H9 (cell line): Measurements from ENCODE around the gene AK9. TPM values are rescaled to one million over a fixed set of nuclear protein-coding genes. Genes with fewer than 3 reads are reported as not detected.

Experiments used
- DNase-seq: peaks from one replicate; pipeline ENCODE4 v3.0.0-alpha.2; 2017
- H2AFZ ChIP-seq: one replicate; pipeline ENCODE4 v1.6.1; 2013; ENCODE audit warnings: mild to moderate bottlenecking, low read length, control low read depth, moderate library complexity
- H2AK5ac ChIP-seq: 2 replicates; pipeline ENCODE4 v1.6.1; 2013; ENCODE audit warnings: low read length, control low read depth, mixed read lengths; ENCODE audit not compliant: insufficient read length
- H2BK120ac ChIP-seq: one replicate; pipeline ENCODE4 v1.6.1; 2013; ENCODE audit warnings: low read depth, mild to moderate bottlenecking, low read length, control low read depth, inconsistent platforms; ENCODE audit not compliant: poor library complexity, severe bottlenecking
- H2BK12ac ChIP-seq: 2 replicates; pipeline ENCODE4 v1.6.1; 2013; ENCODE audit warnings: low read length, control low read depth, mixed read lengths, low read depth; ENCODE audit not compliant: insufficient read length
- H2BK15ac ChIP-seq: 2 replicates; pipeline ENCODE4 v1.6.1; 2013; ENCODE audit warnings: low read depth, low read length, control low read depth
- H2BK20ac ChIP-seq: one replicate; pipeline ENCODE4 v1.6.1; 2013; ENCODE audit warnings: low read depth, mild to moderate bottlenecking, low read length, control low read depth, inconsistent platforms; ENCODE audit not compliant: poor library complexity, severe bottlenecking
- H2BK5ac ChIP-seq: 2 replicates; pipeline ENCODE4 v1.6.1; 2013; ENCODE audit warnings: low read length, control low read depth, mixed read lengths; ENCODE audit not compliant: insufficient read length
- H3K14ac ChIP-seq: 2 replicates; pipeline ENCODE4 v1.6.1; 2013; ENCODE audit warnings: low read length, control low read depth; ENCODE audit not compliant: insufficient read depth
- H3K18ac ChIP-seq: 2 replicates; pipeline ENCODE4 v1.6.1; 2013; ENCODE audit warnings: low read depth, mild to moderate bottlenecking, mixed read lengths, low read length, control low read depth; ENCODE audit not compliant: insufficient read length
- H3K23ac ChIP-seq: 2 replicates; pipeline ENCODE4 v1.6.1; 2013; ENCODE audit warnings: low read length, control low read depth, mixed read lengths, low read depth; ENCODE audit not compliant: insufficient read length
- H3K23me2 ChIP-seq: 2 replicates; pipeline ENCODE4 v1.6.1; 2013; ENCODE audit warnings: low read depth, mild to moderate bottlenecking, mixed read lengths, low read length, control low read depth; ENCODE audit not compliant: insufficient read length, poor library complexity, severe bottlenecking
- H3K27ac ChIP-seq: 2 replicates; pipeline ENCODE4 v1.5.1; 2013; ENCODE audit warnings: low read length, control low read depth, mixed read lengths, low read depth; ENCODE audit not compliant: insufficient read length
- H3K27me3 ChIP-seq: 2 replicates; pipeline ENCODE4 v1.6.1; 2013; ENCODE audit warnings: low read length, control low read depth, inconsistent platforms; ENCODE audit not compliant: insufficient read depth
- H3K4ac ChIP-seq: 2 replicates; pipeline ENCODE4 v1.6.1; 2013; ENCODE audit warnings: low read depth, mild to moderate bottlenecking, control low read depth, inconsistent platforms, low read length, moderate library complexity
- H3K4me1 ChIP-seq: 2 replicates; pipeline ENCODE4 v1.6.1; 2013; ENCODE audit warnings: low read length, control low read depth, inconsistent platforms; ENCODE audit not compliant: insufficient read depth
- H3K4me2 ChIP-seq: 2 replicates; pipeline ENCODE4 v1.6.1; 2013; ENCODE audit warnings: low read length, control low read depth, mixed read lengths; ENCODE audit not compliant: insufficient read length, insufficient read depth
- H3K56ac ChIP-seq: 2 replicates; pipeline ENCODE4 v1.6.1; 2013; ENCODE audit warnings: low read depth, mild to moderate bottlenecking, mixed read lengths, low read length, control low read depth; ENCODE audit not compliant: insufficient read length
- H3K79me1 ChIP-seq: 2 replicates; pipeline ENCODE4 v1.6.1; 2013; ENCODE audit warnings: low read depth, mild to moderate bottlenecking, moderate library complexity, low read length, control low read depth, inconsistent platforms; ENCODE audit not compliant: insufficient read depth, poor library complexity, severe bottlenecking
- H3K79me2 ChIP-seq: 2 replicates; pipeline ENCODE4 v1.6.1; 2013; ENCODE audit warnings: low read length, control low read depth, inconsistent platforms; ENCODE audit not compliant: insufficient read depth
- H3K9ac ChIP-seq: 2 replicates; pipeline ENCODE4 v1.6.1; 2013; ENCODE audit warnings: low read length, control low read depth, mixed read lengths; ENCODE audit not compliant: insufficient read length; ENCODE audit errors: extremely low read depth
- H3K9me3 ChIP-seq: one replicate; pipeline ENCODE4 v1.6.1; 2013; ENCODE audit warnings: low read depth, low read length, inconsistent platforms; ENCODE audit not compliant: control insufficient read depth
- H3T11ph ChIP-seq: one replicate; pipeline ENCODE4 v1.6.1; 2013; ENCODE audit warnings: mild to moderate bottlenecking, low read length, control low read depth, inconsistent platforms
- H4K20me1 ChIP-seq: one replicate; pipeline ENCODE4 v1.6.1; 2013; ENCODE audit not compliant: control insufficient read depth, insufficient read length, insufficient read depth
- H4K5ac ChIP-seq: 2 replicates; pipeline ENCODE4 v1.6.1; 2013; ENCODE audit warnings: low read depth, mild to moderate bottlenecking, mixed read lengths, low read length, control low read depth; ENCODE audit not compliant: insufficient read length
- H4K8ac ChIP-seq: replicated peaks from 2 replicates; pipeline ENCODE4 v1.6.1; 2013; ENCODE audit warnings: low read length, control low read depth, mixed read lengths, low read depth; ENCODE audit not compliant: insufficient read length
- H4K91ac ChIP-seq: 2 replicates; pipeline ENCODE4 v1.6.1; 2013; ENCODE audit warnings: low read depth, mild to moderate bottlenecking, moderate library complexity, mixed read lengths, low read length, control low read depth; ENCODE audit not compliant: insufficient read length
- H3K27ac Mint-ChIP-seq, 3 experiments: 2 replicates in 2 of 3; 3 replicates in 1 of 3; pipeline ENCODE4 v1.8.0; 2020 to 2021; ENCODE audit warnings: mixed read lengths in 3 of 3, mild to moderate bottlenecking in 1 of 3, moderate library complexity in 1 of 3
- H3K27me3 Mint-ChIP-seq: 2 replicates; pipeline ENCODE4 v1.8.0; 2021; ENCODE audit warnings: low read depth, mild to moderate bottlenecking, moderate library complexity, mixed read lengths
- H3K36me3 Mint-ChIP-seq, 3 experiments: 2 replicates in 2 of 3; 3 replicates in 1 of 3; pipeline ENCODE4 v1.8.0; 2020 to 2021; ENCODE audit warnings: low read depth in 3 of 3, mixed read lengths in 3 of 3; ENCODE audit not compliant: insufficient read depth in 1 of 3
- H3K4me1 Mint-ChIP-seq, 2 experiments: 2 replicates each; pipeline ENCODE4 v1.8.0; 2020; ENCODE audit warnings: mixed read lengths in 2 of 2
- H3K4me3 Mint-ChIP-seq, 2 experiments: 2 replicates in 1 of 2; 3 replicates in 1 of 2; pipeline ENCODE4 v1.8.0; 2020 to 2021; ENCODE audit warnings: mild to moderate bottlenecking in 2 of 2, mixed read lengths in 2 of 2, moderate library complexity in 1 of 2
- H3K9me3 Mint-ChIP-seq, 2 experiments: 2 replicates in 1 of 2; 3 replicates in 1 of 2; pipeline ENCODE4 v1.8.0; 2020; ENCODE audit warnings: mild to moderate bottlenecking in 2 of 2, mixed read lengths in 2 of 2, moderate library complexity in 1 of 2
- CTCF ChIP-seq: fragments of 200-600 bp; sonication (generic); conservative IDR thresholded peaks from 3 replicates; pipeline ENCODE4 v1.8.0; 2021; ENCODE audit warnings: antibody characterized with exemption, mild to moderate bottlenecking
- WGBS: extraction: QIAGEN DNeasy Blood & Tissue Kit; methylation state at CpG from one replicate; pipeline ENCODE4 v1.1.7; 2013; ENCODE audit warnings: missing lambda C conversion rate, low lambda C conversion rate, mixed read lengths; ENCODE audit not compliant: insufficient read length; ENCODE audit errors: extremely low coverage; 5-methylcytosine and 5-hydroxymethylcytosine counted together
- total RNA-seq: library from RNA; stranded (reverse); gene quantifications from 2 replicates; pipeline ENCODE4 v1.2.1, GENCODE V29; 2021

AK9 gene
- total RNA-seq, 1 experiment from 2014 or later: 2.3 TPM

GRCh38 chr6:109511832-109512231, 179.2 kb downstream of the AK9 start:
- no peak for DNase-seq
- H2BK20ac ChIP-seq: no peak overlapping the region
- H3K14ac ChIP-seq: no peak overlapping the region
- H4K5ac ChIP-seq: no peak overlapping the region
- H3T11ph ChIP-seq: no peak overlapping the region
- no peaks in the 10 kb centered on the region for H4K20me1 ChIP-seq
- H2BK12ac ChIP-seq: no peak overlapping the region
- H3K4me1 Mint-ChIP-seq: peaks cover 50 to 56% of the 10 kb centered on the region in 2 experiments
- no peaks in the 10 kb centered on the region; the same call in 1 of the 2 replicates for H3K4me1 ChIP-seq
- no CpG with 5 or more reads among the region's 2 CpGs for WGBS
- H3K79me1 ChIP-seq: no peaks in the 10 kb centered on the region
- no peaks in the 10 kb centered on the region for H3K79me2 ChIP-seq
- no peak overlapping the region for H3K4me2 ChIP-seq
- no peak overlapping the region for H2AFZ ChIP-seq
- no peak overlapping the region for H3K9ac ChIP-seq
- H3K4ac ChIP-seq: no peak overlapping the region
- H3K23ac ChIP-seq: no peak overlapping the region
- no peak overlapping the region for H3K4me3 Mint-ChIP-seq
- no peak overlapping the region for H3K18ac ChIP-seq
- H3K27ac Mint-ChIP-seq: no peak overlapping the region; a peak in 1 of 7 replicates
- H3K27me3 Mint-ChIP-seq: no peaks in the 10 kb centered on the region
- no peak overlapping the region for H2BK15ac ChIP-seq
- TF ChIP-seq CTCF: no peak
- H2BK5ac ChIP-seq: no peak overlapping the region
- peaks cover 13 to 57% (median 18%) of the 10 kb centered on the region in 3 experiments for H3K36me3 Mint-ChIP-seq
- H3K23me2 ChIP-seq: no peaks in the 10 kb centered on the region
- no peak overlapping the region for H3K56ac ChIP-seq
- H2AK5ac ChIP-seq: no peak overlapping the region
- no peaks in the 10 kb centered on the region for H3K27me3 ChIP-seq
- H4K91ac ChIP-seq: no peak overlapping the region
- no peak overlapping the region for H4K8ac ChIP-seq
- no peak overlapping the region for H2BK120ac ChIP-seq
- H3K27ac ChIP-seq: no peak overlapping the region
- peaks cover 28 to 42% of the 10 kb centered on the region in 2 experiments for H3K9me3 Mint-ChIP-seq
- peaks cover 12% of the 10 kb centered on the region for H3K9me3 ChIP-seq
